GM12872 (cell line): ENCODE data around the gene OSBPL6.

Experiments
- TF ChIP-seq, protein P1 (sequence below): IDR thresholded peaks from 3 replicates; pipeline ENCODE4 v1.5.1; 2011; ENCODE audit warnings: low read depth, mild to moderate bottlenecking, low read length, moderate library complexity; ENCODE audit not compliant: insufficient read depth

Gene OSBPL6

DNA sequence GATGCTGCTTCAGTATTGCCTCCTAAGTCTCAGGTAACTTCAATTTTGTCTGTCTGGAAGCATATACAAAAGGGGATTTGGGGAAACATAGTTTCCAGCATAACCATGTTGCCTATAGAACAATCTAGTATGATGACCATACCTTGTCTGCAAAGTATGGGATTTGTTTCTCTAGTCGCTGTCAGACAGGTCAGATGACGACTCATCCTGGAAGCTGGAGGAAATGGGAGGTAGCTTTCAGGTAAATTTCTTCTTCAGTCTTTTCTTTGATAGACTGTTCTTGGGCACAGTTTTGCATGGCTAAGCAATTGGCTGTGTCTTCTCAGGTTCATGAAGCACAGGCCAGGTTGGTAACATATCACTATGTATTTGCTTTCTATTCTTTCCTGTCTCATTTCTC lies 2.8 kb upstream of the OSBPL6 start:
- TF ChIP-seq, protein P1, sequence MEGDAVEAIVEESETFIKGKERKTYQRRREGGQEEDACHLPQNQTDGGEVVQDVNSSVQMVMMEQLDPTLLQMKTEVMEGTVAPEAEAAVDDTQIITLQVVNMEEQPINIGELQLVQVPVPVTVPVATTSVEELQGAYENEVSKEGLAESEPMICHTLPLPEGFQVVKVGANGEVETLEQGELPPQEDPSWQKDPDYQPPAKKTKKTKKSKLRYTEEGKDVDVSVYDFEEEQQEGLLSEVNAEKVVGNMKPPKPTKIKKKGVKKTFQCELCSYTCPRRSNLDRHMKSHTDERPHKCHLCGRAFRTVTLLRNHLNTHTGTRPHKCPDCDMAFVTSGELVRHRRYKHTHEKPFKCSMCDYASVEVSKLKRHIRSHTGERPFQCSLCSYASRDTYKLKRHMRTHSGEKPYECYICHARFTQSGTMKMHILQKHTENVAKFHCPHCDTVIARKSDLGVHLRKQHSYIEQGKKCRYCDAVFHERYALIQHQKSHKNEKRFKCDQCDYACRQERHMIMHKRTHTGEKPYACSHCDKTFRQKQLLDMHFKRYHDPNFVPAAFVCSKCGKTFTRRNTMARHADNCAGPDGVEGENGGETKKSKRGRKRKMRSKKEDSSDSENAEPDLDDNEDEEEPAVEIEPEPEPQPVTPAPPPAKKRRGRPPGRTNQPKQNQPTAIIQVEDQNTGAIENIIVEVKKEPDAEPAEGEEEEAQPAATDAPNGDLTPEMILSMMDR, result no peak

DNA sequence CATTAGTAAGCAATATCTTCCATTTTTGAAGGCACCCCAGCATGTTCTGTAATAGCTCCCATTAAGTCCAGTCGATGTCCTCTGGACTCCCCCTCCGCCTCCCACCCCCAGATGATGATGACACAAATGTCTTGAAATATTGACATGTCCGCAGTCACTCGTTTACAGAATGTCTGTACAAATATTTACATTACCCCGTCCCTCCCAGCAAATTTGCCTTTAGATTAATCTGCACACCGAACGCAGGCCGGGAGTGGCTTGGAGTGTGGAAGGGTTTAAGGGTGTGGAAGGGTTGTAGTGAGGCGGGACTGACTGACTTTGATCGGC lies 853 bp upstream of the OSBPL6 start:
- TF ChIP-seq, protein P1, result no peak

DNA sequence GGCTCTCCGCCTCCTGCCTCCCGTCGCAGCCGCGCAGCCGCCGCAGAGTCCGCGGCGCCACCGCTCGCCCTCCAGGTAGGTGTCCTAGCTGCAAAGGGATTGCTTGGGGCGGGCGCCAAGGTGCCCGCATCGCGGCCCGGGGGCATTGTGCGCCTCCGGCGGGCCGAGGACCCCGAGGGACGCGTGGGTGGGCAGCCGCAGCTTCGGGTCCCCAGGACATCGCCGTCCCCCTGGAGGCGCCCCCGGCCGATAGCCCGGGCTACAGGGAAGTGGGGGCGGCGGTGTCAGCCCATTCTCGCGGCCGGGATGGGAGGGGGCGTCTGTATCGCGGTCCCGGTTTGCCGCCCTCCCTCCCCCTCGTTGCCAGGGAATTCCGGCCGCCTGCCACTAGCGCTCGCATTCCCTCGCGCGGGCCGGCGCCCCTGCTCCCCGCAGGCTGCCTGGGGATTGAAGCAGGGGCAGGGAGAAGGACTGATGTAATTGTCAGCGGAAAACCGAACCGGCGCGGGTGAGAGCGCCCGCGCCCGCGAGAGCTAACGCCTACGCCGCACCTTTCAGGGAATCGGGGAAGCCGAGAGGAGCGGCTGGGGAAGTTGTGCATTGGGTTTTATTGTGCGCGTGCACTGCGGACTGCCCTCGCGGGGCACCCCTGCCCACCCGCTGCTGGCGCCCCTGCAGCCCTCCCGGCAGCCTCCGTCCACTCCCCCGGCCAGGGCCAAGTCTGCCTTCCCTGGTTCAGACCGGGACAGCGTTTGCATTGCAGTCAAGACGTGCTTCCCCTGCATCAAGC lies 483 bp downstream of the OSBPL6 start:
- TF ChIP-seq, protein P1, result no peak

DNA sequence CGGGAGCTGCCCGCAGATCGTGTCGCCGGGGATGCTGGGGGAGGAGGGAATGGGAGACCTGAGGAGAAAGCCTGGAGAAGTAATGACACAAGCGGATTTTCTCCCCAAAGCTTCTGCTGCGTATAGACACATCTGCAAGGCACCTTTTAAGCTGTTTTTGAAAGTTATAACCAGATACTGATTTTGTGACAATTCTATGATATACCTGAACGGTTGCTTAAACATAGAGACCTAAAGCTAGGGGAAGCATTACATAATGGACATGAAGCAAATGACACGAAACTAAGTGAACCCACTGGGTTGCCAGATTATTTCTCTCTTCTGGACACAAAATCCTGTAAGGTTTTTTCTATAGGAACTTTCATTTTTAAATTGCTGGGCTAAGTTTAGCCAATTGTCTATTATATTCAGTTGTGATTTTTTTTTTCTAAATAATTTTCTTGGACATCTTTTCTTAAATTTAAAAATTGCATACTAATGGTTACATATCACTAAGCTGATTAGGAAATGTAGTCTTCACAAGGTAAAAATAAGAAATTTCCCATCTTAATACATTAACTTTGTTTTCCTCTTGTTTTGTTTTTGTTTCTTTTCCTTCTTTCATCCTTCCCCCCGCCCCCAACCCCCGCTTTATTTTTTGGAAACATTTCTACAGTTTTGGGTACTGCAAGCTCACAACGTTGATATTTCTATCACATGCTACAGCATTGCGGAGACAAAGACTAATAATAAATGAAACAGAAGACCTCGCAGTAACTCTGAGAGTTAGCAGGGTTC lies 1.3 kb downstream of the OSBPL6 start:
- TF ChIP-seq, protein P1, result no peak

DNA sequence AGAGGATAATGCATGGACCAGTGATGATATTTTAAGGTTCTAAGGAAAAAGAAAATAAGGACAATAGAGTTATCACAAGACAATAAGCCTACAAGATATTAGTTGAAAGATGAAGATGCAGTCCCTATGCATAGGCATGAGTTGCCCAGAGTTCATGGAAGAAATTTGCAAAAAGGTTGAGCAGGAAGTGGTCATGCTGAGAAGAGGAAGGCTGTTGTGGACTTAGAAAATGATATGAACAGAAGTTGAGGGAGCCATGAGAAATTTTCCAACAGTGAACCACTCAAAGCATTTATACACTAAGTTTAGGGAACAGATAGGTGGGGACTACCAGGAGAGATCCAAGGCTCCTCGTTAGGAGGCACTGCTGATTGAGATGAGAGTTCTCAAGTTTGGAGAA lies 3.5 kb downstream of the OSBPL6 start:
- TF ChIP-seq, protein P1, result no peak

DNA sequence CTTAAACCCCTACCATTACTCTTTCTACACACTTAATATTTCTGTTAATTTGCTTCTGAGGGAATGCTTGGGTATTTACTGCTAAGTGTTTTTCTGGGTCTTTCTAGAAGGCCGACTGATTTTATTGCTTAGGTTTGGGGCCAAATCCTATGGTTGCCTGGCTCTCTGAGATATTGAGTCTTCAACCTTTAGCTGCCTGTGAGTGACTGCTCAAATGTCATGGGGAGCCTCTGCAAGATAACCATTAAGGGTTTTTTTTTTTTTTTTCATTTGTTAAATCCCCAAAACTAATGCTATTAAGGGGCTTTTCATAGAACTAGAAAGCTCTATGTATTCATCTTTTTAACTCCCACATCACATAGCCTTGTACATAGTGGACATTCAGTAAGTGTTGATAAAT lies 5.0 kb downstream of the OSBPL6 start:
- TF ChIP-seq, protein P1, result no peak

DNA sequence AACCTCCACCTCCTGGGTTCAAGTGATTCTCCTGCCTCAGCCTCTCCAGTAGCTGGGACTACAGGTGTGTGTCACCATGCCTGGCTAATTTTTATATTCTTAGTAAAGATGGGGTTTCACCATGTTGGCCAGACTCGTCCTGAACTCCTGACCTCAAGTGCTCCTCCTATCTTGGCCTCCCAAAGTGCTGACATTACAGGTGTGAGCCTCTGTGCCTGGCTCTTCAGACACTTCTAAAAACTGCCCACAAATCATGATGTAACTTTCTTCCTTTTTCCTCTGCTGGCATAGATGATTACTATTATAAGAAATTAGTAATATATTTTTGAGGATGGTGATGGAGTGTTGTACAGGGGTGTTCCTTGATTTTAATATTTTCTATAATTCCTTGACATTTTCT lies 6.0 kb downstream of the OSBPL6 start:
- TF ChIP-seq, protein P1, result no peak
